BLaER1 treated with 17β-estradiol and CSF1 and Interleukin-3, amounts not matched to agents 10 nM and 100 nM (cell line): Measurements from ENCODE around the gene CCDC12.

Source experiments
- H3K27ac ChIP-seq, 11 experiments: shearing (Covaris generic); formaldehyde crosslinking; 2 replicates each; pipeline ENCODE4 v1.8.1; 2022
- H3K27me3 ChIP-seq, 11 experiments: shearing (Covaris generic); formaldehyde crosslinking; 2 replicates each; pipeline ENCODE4 v1.8.1; 2022
- H3K36me3 ChIP-seq, 11 experiments: shearing (Covaris generic); formaldehyde crosslinking; 2 replicates each; pipeline ENCODE4 v1.8.1; 2022
- H3K4me1 ChIP-seq, 10 experiments: shearing (Covaris generic); formaldehyde crosslinking; 2 replicates each; pipeline ENCODE4 v1.8.1; 2022
- H3K4me2 ChIP-seq, 11 experiments: shearing (Covaris generic); formaldehyde crosslinking; 2 replicates each; pipeline ENCODE4 v1.8.1; 2022
- H3K4me3 ChIP-seq, 10 experiments: shearing (Covaris generic); formaldehyde crosslinking; 2 replicates each; pipeline ENCODE4 v1.8.1; 2022
- H3K9ac ChIP-seq, 11 experiments: shearing (Covaris generic); formaldehyde crosslinking; 2 replicates each; pipeline ENCODE4 v1.8.1; 2022
- H3K9me3 ChIP-seq, 11 experiments: shearing (Covaris generic); formaldehyde crosslinking; replicated peaks in 1 of 11; 2 replicates each; pipeline ENCODE4 v1.8.1; 2022
- H4K20me1 ChIP-seq, 11 experiments: shearing (Covaris generic); formaldehyde crosslinking; 2 replicates each; pipeline ENCODE4 v1.8.1; 2022
- Cebpa-rat ChIP-seq, 11 experiments: shearing (Covaris generic); IDR thresholded peaks; 2 replicates each; pipeline ENCODE4 v1.8.1; 2022

CCDC12 gene

GRCh38 chr3:46935168-46935858 lies 41.2 kb downstream of the CCDC12 start:
- H4K20me1 ChIP-seq: peaks cover 65 to 100% (median 99%) of the 10 kb centered on the region in 11 experiments
- H3K36me3 ChIP-seq: peaks cover 22 to 97% (median 82%) of the 10 kb centered on the region in 11 experiments
- peak overlapping the region in 1 of 10 experiments; percentile 10; a peak in 1 of 20 replicates for H3K4me3 ChIP-seq
- no peak for TF ChIP-seq Cebpa-rat (IDR thresholded peaks at IDR 0.05)
- peak overlapping the region in 5 of 11 experiments; percentile 0 to 63 (median 40); a peak in 6 of 22 replicates for H3K9ac ChIP-seq
- H3K4me2 ChIP-seq: peak overlapping the region; percentile 60 to 99 (median 83); a peak in 20 of 22 replicates
- H3K9me3 ChIP-seq: peaks cover 0 to 20% (median 14%) of the 10 kb centered on the region in 11 experiments; a peak in 19 of 22 replicates
- peaks cover 86 to 100% (median 100%) of the 10 kb centered on the region in 10 experiments for H3K4me1 ChIP-seq
- H3K27me3 ChIP-seq: no peaks in the 10 kb centered on the region
- H3K27ac ChIP-seq: peak overlapping the region in 8 of 11 experiments; percentile 8 to 80 (median 53); a peak in 15 of 22 replicates

GRCh38 chr3:46934498-46935167 lies 41.9 kb downstream of the CCDC12 start:
- peak overlapping the region; percentile 60 to 99 (median 83) for H3K4me2 ChIP-seq
- H3K27me3 ChIP-seq: no peaks in the 10 kb centered on the region
- H4K20me1 ChIP-seq: peaks cover 58 to 100% (median 94%) of the 10 kb centered on the region in 11 experiments
- TF ChIP-seq Cebpa-rat (IDR thresholded peaks at IDR 0.05): no peak
- H3K36me3 ChIP-seq: peaks cover 20 to 97% (median 82%) of the 10 kb centered on the region in 11 experiments
- H3K27ac ChIP-seq: peak overlapping the region in 7 of 11 experiments; percentile 23 to 80 (median 47); a peak in 11 of 22 replicates
- no peak overlapping the region; a peak in 1 of 20 replicates for H3K4me3 ChIP-seq
- peaks cover 3 to 27% (median 21%) of the 10 kb centered on the region in 11 experiments; a peak in 21 of 22 replicates for H3K9me3 ChIP-seq
- H3K4me1 ChIP-seq: peaks cover 86 to 100% (median 99%) of the 10 kb centered on the region in 10 experiments
- H3K9ac ChIP-seq: no peak overlapping the region; a peak in 2 of 22 replicates

- peak overlapping the region in 6 of 11 experiments; percentile 2 to 80 (median 58); a peak in 9 of 22 replicates for H3K27ac ChIP-seq
- TF ChIP-seq Cebpa-rat (IDR thresholded peaks at IDR 0.05): no peak
- no peak overlapping the region for H3K4me3 ChIP-seq
- peaks cover 26 to 97% (median 82%) of the 10 kb centered on the region in 11 experiments for H3K36me3 ChIP-seq
- H3K4me2 ChIP-seq: peak overlapping the region; percentile 60 to 99 (median 83); a peak in 21 of 22 replicates
- no peak overlapping the region; a peak in 2 of 22 replicates for H3K9ac ChIP-seq
- H3K4me1 ChIP-seq: peaks cover 86 to 100% (median 99%) of the 10 kb centered on the region in 10 experiments
- H3K27me3 ChIP-seq: no peaks in the 10 kb centered on the region
- peaks cover 8 to 32% (median 27%) of the 10 kb centered on the region in 11 experiments for H3K9me3 ChIP-seq
- H4K20me1 ChIP-seq: peaks cover 52 to 100% (median 89%) of the 10 kb centered on the region in 11 experiments
Measured at GRCh38 chr3:46934072-46934471, 42.5 kb downstream of the CCDC12 start.

- Histone ChIP-seq H3K27me3 (no peaks in the 10 kb centered on the region), H3K4me3 (0 out of 20 replicates have a peak overlapping the region, but pooled peaks of 1 of the 10 experiments have one; percentile 15), H3K27ac (peak overlapping the region in 10 of 11 experiments; percentile 4 to 61 (median 52); a peak in 14 of 22 replicates), H3K9ac (peak overlapping the region in 5 of 11 experiments; percentile 36 to 58 (median 52); a peak in 9 of 22 replicates), H3K4me1 (peaks cover 85 to 100% (median 99%) of the 10 kb centered on the region in 10 experiments), H4K20me1 (peaks cover 44 to 100% (median 82%) of the 10 kb centered on the region in 11 experiments; a peak in 21 of 22 replicates), H3K9me3 (peaks cover 15 to 39% (median 33%) of the 10 kb centered on the region in 11 experiments), H3K36me3 (peaks cover 26 to 92% (median 80%) of the 10 kb centered on the region in 11 experiments), H3K4me2 (peak overlapping the region; percentile 60 to 99 (median 83))
- no peak for TF ChIP-seq Cebpa-rat (IDR thresholded peaks at IDR 0.05)
Measured at GRCh38 chr3:46933261-46933660, 43.3 kb downstream of the CCDC12 start.

- H3K27me3 ChIP-seq: no peaks in the 10 kb centered on the region
- H3K36me3 ChIP-seq: peaks cover 20 to 86% (median 74%) of the 10 kb centered on the region in 11 experiments
- H3K4me1 ChIP-seq: peaks cover 85 to 100% (median 99%) of the 10 kb centered on the region in 10 experiments
- peak overlapping the region in 2 of 10 experiments; percentile 15 to 24; a peak in 1 of 20 replicates for H3K4me3 ChIP-seq
- TF ChIP-seq Cebpa-rat (IDR thresholded peaks at IDR 0.05): no peak
- peak overlapping the region in 9 of 11 experiments; percentile 12 to 58 (median 39); a peak in 12 of 22 replicates for H3K9ac ChIP-seq
- H3K4me2 ChIP-seq: peak overlapping the region; percentile 60 to 99 (median 83)
- peaks cover 15 to 39% (median 33%) of the 10 kb centered on the region in 11 experiments for H3K9me3 ChIP-seq
- H4K20me1 ChIP-seq: peaks cover 46 to 100% (median 81%) of the 10 kb centered on the region in 11 experiments; a peak in 21 of 22 replicates
- H3K27ac ChIP-seq: peak overlapping the region in 10 of 11 experiments; percentile 10 to 61 (median 52); a peak in 18 of 22 replicates
Measured at GRCh38 chr3:46932455-46933225, 43.9 kb downstream of the CCDC12 start.

GRCh38 chr3:46931631-46932331 lies 44.8 kb downstream of the CCDC12 start:
- no peaks in the 10 kb centered on the region for H3K27me3 ChIP-seq
- TF ChIP-seq Cebpa-rat (IDR thresholded peaks at IDR 0.05): no peak
- H3K36me3 ChIP-seq: peaks cover 11 to 78% (median 65%) of the 10 kb centered on the region in 11 experiments; a peak in 21 of 22 replicates
- H4K20me1 ChIP-seq: peaks cover 38 to 98% (median 81%) of the 10 kb centered on the region in 11 experiments
- H3K27ac ChIP-seq: peak overlapping the region in 10 of 11 experiments; percentile 10 to 61 (median 52); a peak in 18 of 22 replicates
- peak overlapping the region; percentile 60 to 99 (median 83) for H3K4me2 ChIP-seq
- H3K9ac ChIP-seq: peak overlapping the region in 8 of 11 experiments; percentile 12 to 58 (median 42); a peak in 13 of 22 replicates
- H3K4me3 ChIP-seq: peak overlapping the region in 7 of 10 experiments; percentile 4 to 41 (median 23); a peak in 8 of 20 replicates
- peaks cover 91 to 100% (median 98%) of the 10 kb centered on the region in 10 experiments for H3K4me1 ChIP-seq
- peaks cover 15 to 39% (median 33%) of the 10 kb centered on the region in 11 experiments for H3K9me3 ChIP-seq

GRCh38 chr3:46930945-46931403 lies 45.6 kb downstream of the CCDC12 start:
- peaks cover 15 to 39% (median 33%) of the 10 kb centered on the region in 11 experiments for H3K9me3 ChIP-seq
- peaks cover 9 to 76% (median 59%) of the 10 kb centered on the region in 11 experiments; a peak in 21 of 22 replicates for H3K36me3 ChIP-seq
- H3K4me2 ChIP-seq: peak overlapping the region; percentile 60 to 99 (median 83); a peak in 21 of 22 replicates
- H3K27me3 ChIP-seq: no peaks in the 10 kb centered on the region
- TF ChIP-seq Cebpa-rat (IDR thresholded peaks at IDR 0.05): no peak
- H4K20me1 ChIP-seq: peaks cover 38 to 98% (median 81%) of the 10 kb centered on the region in 11 experiments
- H3K4me3 ChIP-seq: peak overlapping the region in 6 of 10 experiments; percentile 22 to 41 (median 28); a peak in 6 of 20 replicates
- peak overlapping the region in 1 of 11 experiments; percentile 52; a peak in 3 of 22 replicates for H3K9ac ChIP-seq
- H3K4me1 ChIP-seq: peaks cover 96 to 100% (median 98%) of the 10 kb centered on the region in 10 experiments
- H3K27ac ChIP-seq: peak overlapping the region in 10 of 11 experiments; percentile 16 to 61 (median 52); a peak in 17 of 22 replicates
